HG02943 (cell line): Measurements from ENCODE around the gene KCNG1.

Experiments used
- ATAC-seq: cut with Tn5 transposase; IDR thresholded peaks from one replicate; pipeline ENCODE4 v1.9.1; 2021; ENCODE audit warnings: mild to moderate bottlenecking, low read depth, moderate library complexity; ENCODE audit not compliant: unreplicated experiment

KCNG1 gene

DNA sequence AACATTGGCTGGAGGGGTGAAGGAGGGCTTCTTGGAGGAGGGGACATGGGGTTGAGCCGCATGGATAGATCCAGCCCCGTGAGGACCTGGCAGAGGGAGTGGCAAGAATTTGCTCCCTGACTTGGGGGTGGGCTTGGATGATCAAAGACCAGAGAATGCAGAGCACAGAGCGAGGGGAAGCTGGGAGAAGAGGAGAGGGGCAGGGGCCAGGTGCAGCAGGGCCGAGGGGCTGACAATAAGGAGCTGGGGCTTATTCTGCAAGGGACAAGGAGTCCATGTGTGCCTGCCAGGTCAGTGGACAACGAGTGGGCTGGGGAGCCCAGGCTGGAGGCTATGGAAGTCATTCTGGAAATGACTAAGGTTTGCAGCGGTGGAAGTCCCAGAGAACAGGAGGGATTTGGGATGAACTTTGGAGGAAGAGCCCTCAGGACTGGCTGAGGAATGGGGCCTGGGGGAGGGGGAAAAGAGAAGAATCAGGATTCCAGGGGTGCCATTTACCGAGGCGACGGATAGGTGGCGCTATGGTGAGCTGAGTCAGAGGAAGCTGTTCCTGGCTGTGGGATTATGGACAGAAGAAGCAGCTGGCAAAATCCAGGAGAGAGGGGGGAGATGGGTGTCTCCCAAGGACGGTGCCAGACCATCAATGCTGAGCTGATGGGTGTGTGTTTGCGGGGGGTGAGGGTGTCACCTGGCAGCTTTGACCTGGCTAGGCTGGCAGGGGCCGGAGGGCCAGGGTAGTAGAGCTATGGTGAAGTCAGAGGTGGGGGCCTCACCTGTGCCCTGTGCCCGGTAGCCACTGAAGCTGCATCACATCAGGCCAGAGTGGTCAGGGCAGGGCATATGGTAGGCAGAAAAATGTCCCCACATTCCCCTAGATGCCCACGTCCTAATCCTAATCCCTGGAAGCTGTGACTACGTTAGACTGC, 7.8 kb downstream of the KCNG1 start:
- ATAC-seq, result no peak

GRCh38 chr20:51013577-51014330, 9.2 kb downstream of the KCNG1 start:
- no peak for ATAC-seq

DNA sequence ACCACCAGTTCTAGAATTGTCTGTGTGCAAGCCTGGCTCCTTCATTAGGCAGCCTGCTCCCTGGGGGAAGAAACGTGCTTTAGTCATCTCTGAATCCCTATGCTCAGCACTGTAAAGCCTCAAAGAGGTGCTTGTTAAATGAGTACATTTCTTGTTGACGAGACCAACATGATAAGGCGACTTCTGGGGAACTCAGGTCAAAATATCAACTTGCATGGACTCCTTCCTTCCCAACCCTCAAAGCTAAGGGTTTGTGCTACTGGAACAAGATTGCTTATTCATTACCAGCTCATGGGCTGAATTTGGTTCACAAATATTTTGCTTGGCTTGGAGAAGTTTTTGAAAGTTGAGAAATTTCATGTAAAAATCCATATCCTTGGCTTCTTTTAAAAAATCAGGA, 10.6 kb downstream of the KCNG1 start:
- ATAC-seq, result no peak

- no peak for ATAC-seq
Observed at GRCh38 chr20:51011479-51011878, 11.4 kb downstream of the KCNG1 start.

- no peak for ATAC-seq
Observed at GRCh38 chr20:51010932-51011331, 12.0 kb downstream of the KCNG1 start.

DNA sequence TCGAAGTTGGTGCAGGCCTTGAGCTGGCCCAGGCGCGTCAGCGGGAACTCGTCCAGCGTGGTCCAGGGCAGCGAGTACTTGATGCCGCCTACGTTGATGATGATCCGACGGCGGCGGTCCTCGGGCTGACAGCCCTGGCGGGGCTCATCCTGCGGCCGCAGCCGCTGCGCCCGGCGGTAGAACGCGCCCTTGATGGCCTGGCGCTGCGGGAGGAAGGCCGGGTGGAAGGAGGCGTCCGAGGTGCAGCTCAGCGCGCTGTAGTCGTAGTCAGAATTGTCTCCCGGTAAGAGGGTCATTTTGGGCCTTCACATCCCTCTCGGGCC, 12.9 kb downstream of the KCNG1 start:
- no peak for ATAC-seq

DNA sequence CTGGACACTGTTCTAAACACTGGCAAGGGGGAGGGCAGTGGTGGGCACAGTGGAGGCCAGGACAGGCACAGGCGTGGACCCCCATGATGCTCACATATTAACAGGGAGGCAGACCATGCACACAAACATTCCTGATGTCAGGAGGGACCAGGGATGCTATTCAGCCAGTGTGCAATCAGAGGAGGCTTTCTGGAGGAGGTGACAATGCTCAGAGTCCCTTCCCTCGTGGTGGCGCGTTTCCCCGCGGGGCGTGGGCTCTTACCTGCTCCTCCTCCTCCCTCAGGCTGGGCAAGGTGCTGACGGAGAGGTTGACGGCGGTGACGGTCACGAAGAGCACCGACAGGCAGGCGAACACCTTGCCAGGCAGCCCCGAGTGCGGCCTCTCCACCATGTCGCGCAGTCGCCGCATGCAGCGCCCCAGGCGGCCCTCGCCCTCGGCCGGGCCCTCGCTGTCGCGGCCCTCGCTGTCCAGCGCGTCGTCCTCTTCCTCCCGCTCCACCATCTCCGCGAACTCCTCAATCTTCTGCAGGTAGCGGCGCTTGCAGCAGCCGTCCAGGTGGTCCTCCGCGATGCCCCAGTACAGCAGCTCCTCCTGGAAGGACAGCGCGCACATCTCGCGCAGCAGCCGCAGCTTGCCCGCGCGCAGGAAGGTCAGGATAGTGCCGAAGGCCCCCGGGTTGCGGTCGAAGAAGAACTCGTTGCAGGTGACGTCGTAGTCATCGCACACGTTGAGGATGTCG, 13.4 kb downstream of the KCNG1 start:
- no peak for ATAC-seq

GRCh38 chr20:51008718-51009117, 14.2 kb downstream of the KCNG1 start:
- ATAC-seq, result no peak

- ATAC-seq, result no peak
Observed at GRCh38 chr20:51005214-51005613, 17.7 kb downstream of the KCNG1 start.

- no peak for ATAC-seq
Observed at GRCh38 chr20:51004781-51005180, 18.1 kb downstream of the KCNG1 start.

DNA sequence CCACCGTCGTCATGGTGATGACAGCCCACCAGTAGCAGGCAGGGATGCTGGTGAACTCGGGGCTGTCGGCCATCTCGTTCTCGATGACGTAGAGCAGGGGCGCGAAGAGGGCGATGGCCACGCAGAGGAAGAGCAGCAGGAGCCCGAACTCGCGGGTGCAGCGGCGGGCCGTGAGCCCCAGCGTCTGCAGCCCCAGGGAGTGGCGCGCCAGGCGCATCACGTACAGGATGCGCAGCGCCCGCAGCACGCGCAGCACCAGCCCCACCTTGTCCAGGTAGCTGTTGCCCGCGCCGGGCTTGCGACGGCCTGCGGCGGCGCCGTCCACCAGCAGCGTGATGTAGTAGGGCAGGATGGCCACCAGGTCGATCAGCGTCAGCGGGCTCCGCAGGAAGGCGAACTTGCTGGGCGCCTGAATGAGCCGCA, 18.6 kb downstream of the KCNG1 start:
- no peak for ATAC-seq

DNA sequence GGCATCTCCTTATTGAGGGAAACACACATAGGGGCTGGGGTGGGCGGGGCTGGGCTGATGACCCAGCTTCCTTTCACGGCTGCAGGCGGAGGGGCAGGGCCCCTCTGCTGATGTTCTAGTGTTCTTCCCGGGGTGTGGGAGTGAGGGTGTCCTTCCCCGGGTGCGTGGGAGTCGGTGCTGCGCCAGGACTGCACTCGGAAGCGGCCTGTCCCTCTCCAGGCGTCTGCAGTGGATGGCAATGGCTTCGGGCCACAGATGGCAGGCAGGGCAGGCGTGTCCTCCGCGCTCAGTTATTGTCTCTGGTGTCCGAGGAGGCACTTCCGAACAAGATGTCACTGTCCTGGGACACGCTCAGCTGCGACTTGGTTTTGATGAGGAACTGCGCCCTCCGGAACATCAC, 19.2 kb downstream of the KCNG1 start:
- no peak for ATAC-seq

DNA sequence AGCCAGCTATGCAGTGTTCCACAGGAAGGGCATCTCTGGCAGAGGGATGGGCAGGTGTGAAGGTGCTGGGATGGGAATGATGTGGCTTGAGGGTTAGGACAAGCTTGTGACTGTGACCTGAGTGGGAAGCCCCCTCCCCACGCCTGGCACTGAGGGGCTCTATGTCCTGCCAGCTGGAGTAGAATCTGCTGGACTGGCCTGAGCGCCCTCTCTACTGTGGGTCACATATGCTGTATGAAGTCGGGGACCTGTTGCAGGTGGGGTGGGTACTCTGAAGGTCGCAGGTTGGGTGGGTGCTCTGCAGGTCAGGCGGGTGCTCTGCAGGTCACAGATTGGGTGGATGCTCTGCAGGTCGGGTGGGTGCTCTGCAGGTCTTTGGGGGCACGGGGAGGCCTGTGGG, 20.3 kb downstream of the KCNG1 start:
- no peak for ATAC-seq

DNA sequence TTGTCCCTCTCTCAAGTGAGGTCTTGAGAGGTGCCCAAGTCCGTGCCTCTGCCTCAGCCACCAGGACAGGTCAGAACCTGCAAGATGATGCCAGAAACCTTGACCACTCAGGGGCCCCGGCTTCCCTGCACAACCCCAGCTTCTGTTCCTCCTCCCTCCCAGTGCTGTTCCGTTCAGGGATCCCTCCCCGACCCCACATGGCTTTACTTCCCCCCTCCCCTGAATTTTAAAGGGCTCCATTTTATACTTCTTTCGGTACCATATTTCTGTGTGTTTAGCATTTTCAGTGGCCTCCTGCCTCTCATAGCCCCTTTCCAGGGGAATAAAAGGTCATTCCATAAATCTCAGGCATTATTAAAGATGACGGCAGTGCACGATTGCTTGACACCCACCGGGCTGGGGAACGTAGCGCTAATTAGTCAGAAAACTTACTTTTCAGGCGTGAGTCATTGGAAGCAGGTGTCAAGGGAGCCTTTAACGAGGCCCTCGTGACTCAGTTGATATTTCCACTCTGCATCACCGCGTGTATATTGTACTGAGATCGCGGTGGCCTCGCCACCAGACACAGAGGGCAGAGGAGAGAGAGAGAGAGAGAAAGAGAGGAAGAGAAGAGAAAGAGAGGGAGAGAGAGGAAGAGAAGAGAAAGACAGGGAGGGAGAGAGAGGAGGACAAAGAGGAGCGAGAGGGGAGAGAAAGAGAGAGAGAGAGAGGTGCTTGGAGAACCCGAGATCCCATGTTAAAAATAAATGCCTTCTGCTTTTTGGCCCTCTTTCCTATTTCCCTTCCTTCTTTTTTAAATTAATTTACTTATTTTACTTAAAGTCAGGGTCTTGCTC, 21.3 kb downstream of the KCNG1 start:
- ATAC-seq, result no peak

GRCh38 chr20:50999355-50999754, 23.6 kb downstream of the KCNG1 start:
- ATAC-seq, result no peak

DNA sequence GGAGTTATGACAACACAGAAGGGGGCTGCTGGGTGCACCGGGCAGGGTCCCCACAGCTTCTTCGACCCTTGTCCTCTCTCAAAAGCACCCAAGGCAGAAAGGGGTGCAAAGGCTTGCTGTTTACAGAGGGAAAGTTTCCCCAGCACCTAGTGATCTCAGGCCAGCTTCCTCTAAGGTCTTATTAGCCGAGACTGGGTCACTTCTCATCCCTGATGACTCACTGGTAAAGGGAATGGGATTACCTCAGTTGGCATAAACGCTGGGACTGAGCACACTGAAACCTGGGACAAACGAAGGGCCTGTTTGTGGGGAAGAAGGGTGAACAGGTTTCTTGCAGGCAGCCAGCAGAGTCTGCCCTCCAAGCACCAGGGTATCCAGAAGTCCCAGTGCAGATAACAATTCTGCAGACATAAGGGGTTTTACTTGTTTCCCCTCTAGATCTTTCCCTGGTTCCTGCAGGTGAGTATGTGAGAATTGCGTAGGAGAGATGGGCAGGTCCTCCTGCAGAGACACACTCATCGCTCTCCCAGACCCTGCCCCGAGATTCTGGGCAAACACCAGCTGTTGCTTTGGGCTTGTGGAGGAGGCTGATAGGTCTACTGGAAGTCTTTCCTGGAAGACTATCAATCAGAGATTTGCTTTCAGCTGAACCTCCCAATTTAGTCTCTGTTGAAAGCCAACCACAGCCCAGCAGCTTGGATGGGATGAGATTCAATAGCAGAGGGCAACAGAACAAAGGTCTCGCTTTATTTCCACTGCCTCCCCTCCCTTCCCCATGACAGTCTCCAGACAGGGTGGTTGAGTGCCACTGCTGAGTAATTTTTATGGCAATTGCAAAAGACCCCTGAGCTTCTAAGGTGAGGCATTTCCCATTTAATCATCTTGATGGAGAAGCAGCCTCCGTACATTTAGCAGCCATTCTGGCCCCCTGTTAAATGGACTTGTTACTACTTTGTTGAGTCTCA, 25.7 kb downstream of the KCNG1 start:
- ATAC-seq, result no peak

DNA sequence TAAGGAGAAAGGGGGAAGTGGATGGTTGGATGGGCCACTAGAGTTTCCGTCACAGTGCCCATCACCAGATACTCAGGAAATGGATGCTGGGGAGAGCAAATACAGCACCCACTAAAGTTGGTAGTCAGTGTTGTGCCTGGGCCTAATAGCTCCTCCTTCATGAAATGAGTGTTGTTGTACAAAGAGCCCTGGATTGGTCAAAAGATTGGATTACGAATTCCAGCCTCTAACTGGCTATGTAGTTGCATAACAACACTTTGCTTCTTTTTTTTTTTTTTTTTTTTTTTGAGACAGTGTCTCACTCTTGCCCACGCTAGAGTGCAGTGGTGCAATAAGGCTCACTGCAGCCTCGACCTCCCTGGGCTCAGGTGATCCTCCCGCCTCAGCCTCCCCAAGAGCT, 27.4 kb downstream of the KCNG1 start:
- ATAC-seq, result no peak

- no peak for ATAC-seq
Observed at GRCh38 chr20:50993876-50994275, 29.0 kb downstream of the KCNG1 start.
